ENCODE results near the gene NTMT2.

The NTMT2 gene

GRCh38 chr1:170196490-170197236 is 50.9 kb downstream of the NTMT2 start:
- no peak overlapping the region for H3K4me3 ChIP-seq (ENCODE audit: low read depth, low read length)
- TF ChIP-seq CTCF (IDR thresholded peaks at IDR 0.05; ENCODE audit: borderline replicate concordance, insufficient read depth, low read depth, low read length): no peak

GRCh38 chr1:170198090-170198489 is 52.3 kb downstream of the NTMT2 start:
- TF ChIP-seq CTCF (IDR thresholded peaks at IDR 0.05; ENCODE audit: borderline replicate concordance, insufficient read depth, low read depth, low read length): no peak
- H3K4me3 ChIP-seq (ENCODE audit: low read depth, low read length): no peak overlapping the region

- TF ChIP-seq CTCF (IDR thresholded peaks at IDR 0.05; ENCODE audit: borderline replicate concordance, insufficient read depth, low read depth, low read length): no peak
- H3K4me3 ChIP-seq (ENCODE audit: low read depth, low read length): no peak overlapping the region
Measured at GRCh38 chr1:170198584-170198983, 52.8 kb downstream of the NTMT2 start.

- TF ChIP-seq CTCF (IDR thresholded peaks at IDR 0.05; ENCODE audit: borderline replicate concordance, insufficient read depth, low read depth, low read length): no peak
- no peak overlapping the region for H3K4me3 ChIP-seq (ENCODE audit: low read depth, low read length)
Measured at GRCh38 chr1:170200161-170200560, 54.4 kb downstream of the NTMT2 start.

- TF ChIP-seq CTCF (IDR thresholded peaks at IDR 0.05; ENCODE audit: borderline replicate concordance, insufficient read depth, low read depth, low read length): no peak
- H3K4me3 ChIP-seq (ENCODE audit: low read depth, low read length): no peak overlapping the region
Measured at GRCh38 chr1:170200621-170201397, 55.0 kb downstream of the NTMT2 start.

- H3K4me3 ChIP-seq (ENCODE audit: low read depth, low read length): no peak overlapping the region
- no peak for TF ChIP-seq CTCF (IDR thresholded peaks at IDR 0.05; ENCODE audit: borderline replicate concordance, insufficient read depth, low read depth, low read length)
Measured at GRCh38 chr1:170203693-170204092, 57.9 kb downstream of the NTMT2 start.

GRCh38 chr1:170204121-170204520 is 58.4 kb downstream of the NTMT2 start:
- no peak for TF ChIP-seq CTCF (IDR thresholded peaks at IDR 0.05; ENCODE audit: borderline replicate concordance, insufficient read depth, low read depth, low read length)
- no peak overlapping the region for H3K4me3 ChIP-seq (ENCODE audit: low read depth, low read length)
